Thoracic aorta (tissue), 2 donors: ENCODE results near the gene MICAL3. TPM values are rescaled to one million over a fixed set of nuclear protein-coding genes. Genes with fewer than 3 reads are reported as not detected.

Source experiments
- ATAC-seq: fragments of 150-250 bp; one replicate; pipeline ENCODE4 v1.8.0; 2017; ENCODE audit warnings: low read depth; ENCODE audit not compliant: insufficient number of reproducible peaks, low FRiP score
- DNase-seq: peaks from one replicate; pipeline ENCODE4 v3.0.0-alpha.2; 2020; ENCODE audit warnings: low spot score
- H3K27ac ChIP-seq, 2 donors: fragments of 200-600 bp; sonication (generic); 1 replicate in 1 of 2; 2 replicates in 1 of 2; pipeline ENCODE4 v1.5.1; 2016; ENCODE audit warnings: mild to moderate bottlenecking in 2 of 2, moderate library complexity in 2 of 2
- H3K27me3 ChIP-seq: fragments of 200-600 bp; sonication (generic); replicated peaks from 2 replicates; pipeline ENCODE4 v1.6.0; 2016; ENCODE audit warnings: mild to moderate bottlenecking; ENCODE audit not compliant: insufficient read depth
- H3K36me3 ChIP-seq: fragments of 200-600 bp; sonication (generic); one replicate; pipeline ENCODE4 v1.5.1; 2016
- H3K4me1 ChIP-seq, 2 donors: fragments of 200-600 bp; sonication (generic); 1 replicate in 1 of 2; 2 replicates in 1 of 2; pipeline versions ENCODE4 v1.5.1 to v1.6.0; 2016; ENCODE audit warnings: low read depth in 2 of 2, mild to moderate bottlenecking in 1 of 2; ENCODE audit not compliant: control insufficient read depth in 1 of 2
- H3K4me3 ChIP-seq: fragments of 200-600 bp; sonication (generic); 2 replicates; pipeline ENCODE4 v1.5.1; 2016; ENCODE audit warnings: mild to moderate bottlenecking
- H3K9me3 ChIP-seq: fragments of 200-600 bp; sonication (generic); 2 replicates; pipeline ENCODE4 v1.5.1; 2016
- CTCF ChIP-seq: fragments of 200-600 bp; sonication (generic); IDR thresholded peaks from one replicate; pipeline ENCODE4 v1.5.1; 2019; ENCODE audit warnings: antibody characterized with exemption
- total RNA-seq, 2 donors: library from RNA; depleted of rRNA; stranded (reverse); fragments of >200 nt; gene quantifications; one replicate each; pipeline versions ENCODE4 v1.1.0 to v1.2.3, GENCODE V29; 2016

The MICAL3 gene
- total RNA-seq, 2 donors from 2014 or later, result 45.2 to 78.0 TPM

- no peak for ATAC-seq
- no peak for DNase-seq
- TF ChIP-seq CTCF, result no peak
- no peak overlapping the region for H3K4me3 ChIP-seq
- no peak overlapping the region for H3K27ac ChIP-seq
- H3K36me3 ChIP-seq, result no peaks in the 10 kb centered on the region
- H3K27me3 ChIP-seq, result no peaks in the 10 kb centered on the region
- no peaks in the 10 kb centered on the region for H3K9me3 ChIP-seq
- H3K4me1 ChIP-seq, result peaks cover 0 to 20% of the 10 kb centered on the region in 2 donors
These were observed 62.2 kb downstream of the MICAL3 start for GRCh38 chr22:17962168-17962567.

GRCh38 chr22:17961446-17961729 is 63.0 kb downstream of the MICAL3 start:
- Histone ChIP-seq H3K27me3 (no peaks in the 10 kb centered on the region), H3K36me3 (no peaks in the 10 kb centered on the region), H3K27ac (no peak overlapping the region), H3K9me3 (no peaks in the 10 kb centered on the region), H3K4me1 (peaks cover 0 to 20% of the 10 kb centered on the region in 2 donors), H3K4me3 (no peak overlapping the region)
- no peak for ATAC-seq
- no peak for DNase-seq
- TF ChIP-seq CTCF, result no peak

- Histone ChIP-seq H3K4me3 (no peak overlapping the region), H3K27ac (no peak overlapping the region), H3K4me1 (peaks cover 0 to 22% of the 10 kb centered on the region in 2 donors), H3K36me3 (no peaks in the 10 kb centered on the region), H3K27me3 (no peaks in the 10 kb centered on the region), H3K9me3 (no peaks in the 10 kb centered on the region)
- DNase-seq (no peak), ATAC-seq (no peak)
- TF ChIP-seq CTCF, result no peak
These were observed 63.5 kb downstream of the MICAL3 start for GRCh38 chr22:17960695-17961445.

GRCh38 chr22:17960011-17960410 is 64.3 kb downstream of the MICAL3 start:
- DNase-seq (no peak), ATAC-seq (no peak)
- TF ChIP-seq CTCF, result no peak

GRCh38 chr22:17958166-17958565 is 66.2 kb downstream of the MICAL3 start:
- H3K4me1 ChIP-seq, result peaks cover 0 to 5% of the 10 kb centered on the region in 2 donors
- H3K27me3 ChIP-seq, result no peaks in the 10 kb centered on the region
- DNase-seq, result no peak
- no peak overlapping the region for H3K4me3 ChIP-seq
- TF ChIP-seq CTCF, result no peak
- H3K36me3 ChIP-seq, result no peaks in the 10 kb centered on the region
- H3K27ac ChIP-seq, result no peak overlapping the region
- H3K9me3 ChIP-seq, result no peaks in the 10 kb centered on the region
- ATAC-seq, result no peak

More at GRCh38 chr22:17960011-17960410, 64.3 kb downstream of the MICAL3 start:
- Histone ChIP-seq H3K36me3 (no peaks in the 10 kb centered on the region), H3K4me1 (peaks cover 0 to 19% of the 10 kb centered on the region in 2 donors), H3K27ac (no peak overlapping the region), H3K4me3 (no peak overlapping the region), H3K9me3 (no peaks in the 10 kb centered on the region), H3K27me3 (no peaks in the 10 kb centered on the region)
